Activated CD4-positive, CD25-positive, alpha-beta regulatory T cell treated with anti-CD3 and anti-CD28 coated beads, Interleukin-2, amount 50 U/mL, for 72 hours (primary cell): ENCODE measurements around the gene KNDC1.
"Not testable (repeated sequence)": the region's sequence is repeated elsewhere in the genome, so short reads cannot be mapped to it uniquely, and the experiment has no call there.

Experiments
- DNase-seq: peaks from one replicate; pipeline ENCODE4 v3.0.0; 2021

The KNDC1 gene

DNA sequence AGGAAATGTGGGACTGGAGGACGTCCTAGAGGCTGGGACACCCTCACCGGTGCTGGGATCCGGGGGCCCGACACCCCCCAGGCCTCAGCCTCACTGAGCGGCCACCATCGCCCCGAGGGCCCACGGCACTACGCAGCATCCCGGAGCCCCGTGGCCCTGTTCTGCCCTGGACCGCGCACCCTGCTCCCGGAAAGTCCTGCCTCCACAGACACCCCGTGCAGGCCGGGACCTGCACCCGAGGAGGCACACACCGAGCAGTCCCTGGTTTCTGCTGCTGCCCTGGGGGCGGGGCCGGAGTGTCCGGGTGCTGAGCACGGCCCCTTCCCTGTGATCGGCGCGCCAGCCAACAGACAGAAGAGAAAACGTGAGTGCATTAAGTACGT is 18.1 kb upstream of the KNDC1 start:
- DNase-seq = no peak

DNA sequence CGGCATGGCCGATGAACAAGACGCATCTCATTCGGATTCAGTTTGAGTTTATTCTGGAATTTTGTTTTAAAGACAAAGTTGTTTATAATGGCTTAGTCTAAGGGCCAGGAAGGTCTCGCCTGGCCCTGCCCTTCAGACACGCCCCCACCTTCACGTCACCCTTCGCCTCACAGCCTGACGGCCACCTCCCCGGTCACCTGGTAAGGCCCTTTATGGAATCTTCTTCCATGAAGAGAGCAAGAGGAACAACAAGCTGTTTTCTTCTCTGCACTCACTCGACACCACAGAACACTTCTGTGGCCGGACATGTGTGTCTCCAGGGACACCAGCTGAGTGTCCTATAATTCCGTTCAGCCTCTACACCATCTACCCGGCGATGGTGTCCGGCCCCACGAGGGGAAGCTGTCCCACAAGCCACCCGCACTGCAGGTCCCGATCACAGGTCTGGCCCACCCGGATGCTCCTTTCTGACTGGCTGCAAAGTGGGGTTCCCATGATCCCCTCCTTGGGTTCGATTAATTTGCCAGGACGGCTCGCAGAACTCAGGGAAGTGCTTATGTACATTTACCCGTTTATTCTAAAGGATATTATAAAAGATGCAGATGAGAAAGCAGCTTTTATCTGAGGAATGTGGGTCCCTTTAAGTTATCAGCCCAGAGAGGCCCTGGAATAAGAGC is 17.4 kb upstream of the KNDC1 start:
- DNase-seq = no peak

DNA sequence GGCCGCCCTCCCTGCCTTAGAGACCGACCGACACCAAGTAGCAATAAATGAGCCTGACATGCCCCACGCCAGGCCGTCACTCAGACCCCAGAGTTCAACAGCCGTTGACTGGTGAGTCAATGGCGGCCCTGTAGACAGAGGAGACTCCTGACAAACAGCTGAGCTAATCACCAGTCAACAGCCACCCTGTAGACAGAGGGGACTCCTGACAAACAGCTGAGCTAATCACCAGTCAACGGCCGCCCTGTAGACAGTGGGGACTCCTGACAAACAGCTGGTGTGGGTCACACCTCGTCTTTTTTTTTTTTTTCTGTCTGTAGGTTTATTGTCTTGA is 16.9 kb upstream of the KNDC1 start:
- DNase-seq = no peak

DNA sequence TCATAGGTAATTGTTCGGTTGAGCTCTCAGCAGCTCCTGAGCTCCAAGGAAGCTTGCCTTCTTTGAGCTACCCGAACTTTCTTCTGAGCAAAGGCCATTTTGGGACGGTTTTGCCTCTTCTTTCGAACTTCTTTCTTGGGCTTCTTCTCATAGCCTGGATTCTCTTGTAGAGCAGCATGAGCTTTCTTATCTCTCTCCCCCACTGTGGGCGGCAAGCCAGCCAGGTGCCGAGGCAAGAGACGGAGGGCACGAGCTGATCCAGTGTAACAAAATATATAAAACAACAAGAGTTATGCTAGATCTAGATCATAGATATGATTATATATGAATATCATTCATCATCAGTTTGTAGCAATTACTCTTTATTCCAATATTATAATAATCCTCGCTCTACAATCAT is 16.5 kb upstream of the KNDC1 start:
- DNase-seq = no peak

DNA sequence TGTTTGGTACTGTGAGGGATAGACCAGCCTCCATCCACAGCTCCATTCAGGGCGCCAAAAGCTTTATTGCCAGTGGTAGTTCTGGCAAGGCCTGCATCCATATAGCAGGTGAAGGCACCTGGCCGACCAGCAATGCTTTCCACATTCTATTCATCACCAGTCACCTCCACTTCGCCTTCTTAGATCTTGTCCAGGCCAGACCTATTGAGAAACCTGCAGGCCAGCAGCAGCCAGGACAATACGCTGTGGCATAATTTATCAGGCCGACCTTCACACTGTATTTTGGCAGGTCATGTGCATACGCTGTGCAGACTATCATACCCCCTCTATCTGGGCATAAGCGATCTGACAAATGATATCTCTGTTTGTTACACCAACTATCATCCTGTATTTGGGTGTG is 15.2 kb upstream of the KNDC1 start:
- no peak for DNase-seq

DNA sequence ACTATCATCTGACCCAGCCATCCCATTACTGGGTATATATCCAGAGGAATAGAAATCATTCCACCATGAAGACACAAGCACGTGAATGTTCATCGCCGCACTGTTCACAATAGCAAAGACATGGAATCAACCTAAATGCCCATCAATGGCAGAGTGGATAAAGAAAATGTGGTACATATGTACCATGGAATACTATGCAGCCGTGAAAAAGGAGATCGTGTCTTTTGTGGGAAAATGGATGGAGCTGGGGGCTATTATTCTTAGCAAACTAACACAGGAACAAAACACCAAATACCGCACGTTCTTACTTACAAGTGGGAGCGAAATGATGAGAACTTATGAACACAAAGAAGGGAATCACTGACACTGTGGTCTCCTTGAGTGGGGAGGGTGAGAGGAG is 9.8 kb upstream of the KNDC1 start:
- no peak for DNase-seq

DNA sequence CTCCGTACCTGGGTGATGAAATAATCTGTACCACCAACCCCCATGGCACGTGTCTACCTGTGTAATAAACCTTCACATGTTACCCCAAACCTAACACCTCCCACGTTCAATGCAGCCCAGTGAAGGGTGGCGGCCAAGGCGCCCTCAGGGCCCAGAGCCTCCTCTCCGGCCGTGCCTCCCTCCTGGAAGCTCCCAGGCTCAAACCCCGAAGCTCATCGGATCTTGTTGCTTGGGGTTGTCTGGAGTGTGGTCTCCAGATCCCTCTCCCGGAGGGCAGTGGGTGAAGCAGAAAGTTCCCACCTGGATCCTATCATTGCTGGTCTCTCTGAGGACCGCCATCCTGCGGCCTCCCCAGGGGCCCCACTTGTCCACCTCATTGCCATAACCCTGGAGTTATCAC is 9.4 kb upstream of the KNDC1 start:
- DNase-seq = no peak

DNA sequence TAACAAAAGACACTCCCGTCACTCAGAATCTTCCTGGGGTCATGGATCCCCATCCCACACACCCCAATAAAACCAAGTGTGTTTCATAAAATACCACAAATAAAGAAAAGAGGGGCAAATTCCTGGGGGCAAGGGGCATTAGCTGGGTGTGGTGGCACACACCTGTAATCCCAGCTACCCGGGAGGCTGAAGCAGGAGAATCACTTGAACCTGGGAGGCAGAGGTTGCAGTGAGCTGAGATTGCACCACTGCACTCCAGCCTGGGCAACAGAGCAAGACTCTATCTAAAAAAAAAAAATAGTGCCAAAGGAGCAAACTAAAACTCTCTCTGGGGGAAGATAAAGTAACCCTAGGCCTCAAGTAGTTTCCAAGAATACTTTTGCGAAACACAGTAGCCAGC is 8.9 kb upstream of the KNDC1 start:
- not testable (repeated sequence) for DNase-seq

DNA sequence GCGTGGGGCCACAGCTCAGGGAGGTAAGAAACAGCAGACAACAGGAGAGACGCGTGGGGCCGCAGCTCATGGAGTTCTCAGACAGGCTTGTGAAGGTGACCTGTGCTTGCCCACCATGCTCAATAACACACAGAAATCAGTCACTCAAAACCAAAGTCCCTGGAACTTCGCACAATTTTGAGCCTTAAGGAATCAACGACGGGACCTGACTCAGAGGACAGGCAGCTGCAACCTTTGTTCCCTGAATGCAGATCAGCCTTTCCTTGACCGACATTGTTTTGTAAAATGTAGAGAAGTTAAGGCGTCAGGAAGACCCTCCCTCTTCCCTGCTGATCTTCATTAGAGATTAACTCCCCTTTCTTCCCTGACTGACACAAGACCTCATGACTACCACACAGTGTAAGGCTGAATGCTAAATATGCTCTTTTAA is 8.5 kb upstream of the KNDC1 start:
- no peak for DNase-seq

DNA sequence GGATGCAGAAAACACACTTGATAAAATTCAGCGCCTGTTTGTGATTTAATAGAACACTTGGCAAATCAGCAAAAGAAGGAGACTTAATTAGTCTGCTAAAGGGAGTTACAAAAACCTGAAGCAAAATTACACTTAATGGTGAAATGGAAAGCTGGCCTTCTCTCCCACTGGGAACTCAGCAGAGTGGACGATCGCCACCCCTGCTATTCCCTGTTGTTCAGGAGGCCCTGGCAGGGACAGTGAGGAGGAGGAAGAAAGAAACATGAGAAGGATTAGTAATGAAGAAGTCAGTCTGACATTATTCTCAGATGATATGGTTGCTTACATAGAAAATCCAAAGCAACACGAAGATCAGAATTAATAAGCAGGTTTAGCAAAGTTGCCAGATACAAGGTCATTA is 5.6 kb upstream of the KNDC1 start:
- DNase-seq = no peak

DNA sequence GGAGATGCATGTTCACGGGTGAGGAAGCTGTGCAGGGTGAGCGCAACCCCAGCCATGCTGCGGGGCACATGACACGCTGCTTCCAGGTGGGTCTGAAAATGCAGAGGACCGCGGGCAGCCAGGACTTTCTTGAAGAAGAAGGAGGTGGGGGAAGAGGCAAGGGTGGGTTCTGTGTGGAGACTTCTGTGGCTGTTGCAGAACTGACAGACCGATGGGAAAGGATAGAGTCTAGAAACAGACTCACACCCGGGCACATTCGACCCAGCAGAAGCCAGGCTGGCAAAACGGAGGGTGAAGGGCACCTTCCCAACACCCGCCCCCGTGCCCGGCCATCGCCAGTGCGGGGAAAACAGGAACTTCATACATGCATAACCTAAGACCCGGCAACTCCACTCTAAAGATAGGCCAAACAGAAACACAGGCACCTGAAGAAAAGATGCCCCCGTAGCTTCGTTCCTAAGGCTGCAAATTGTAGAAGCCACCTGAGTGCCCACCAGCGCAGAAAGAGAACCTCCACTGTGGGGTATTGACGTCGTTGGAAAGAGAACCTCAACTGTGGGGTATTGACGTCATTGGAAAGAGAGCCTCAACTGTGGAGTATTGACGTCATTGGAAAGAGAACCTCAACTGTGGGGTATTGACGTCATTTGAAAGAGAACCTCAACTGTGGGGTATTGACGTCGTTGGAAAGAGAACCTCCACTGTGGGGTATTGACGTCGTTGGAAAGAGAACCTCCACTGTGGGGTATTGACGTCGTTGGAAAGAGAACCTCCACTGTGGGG is 4.8 kb upstream of the KNDC1 start:
- no peak for DNase-seq

DNA sequence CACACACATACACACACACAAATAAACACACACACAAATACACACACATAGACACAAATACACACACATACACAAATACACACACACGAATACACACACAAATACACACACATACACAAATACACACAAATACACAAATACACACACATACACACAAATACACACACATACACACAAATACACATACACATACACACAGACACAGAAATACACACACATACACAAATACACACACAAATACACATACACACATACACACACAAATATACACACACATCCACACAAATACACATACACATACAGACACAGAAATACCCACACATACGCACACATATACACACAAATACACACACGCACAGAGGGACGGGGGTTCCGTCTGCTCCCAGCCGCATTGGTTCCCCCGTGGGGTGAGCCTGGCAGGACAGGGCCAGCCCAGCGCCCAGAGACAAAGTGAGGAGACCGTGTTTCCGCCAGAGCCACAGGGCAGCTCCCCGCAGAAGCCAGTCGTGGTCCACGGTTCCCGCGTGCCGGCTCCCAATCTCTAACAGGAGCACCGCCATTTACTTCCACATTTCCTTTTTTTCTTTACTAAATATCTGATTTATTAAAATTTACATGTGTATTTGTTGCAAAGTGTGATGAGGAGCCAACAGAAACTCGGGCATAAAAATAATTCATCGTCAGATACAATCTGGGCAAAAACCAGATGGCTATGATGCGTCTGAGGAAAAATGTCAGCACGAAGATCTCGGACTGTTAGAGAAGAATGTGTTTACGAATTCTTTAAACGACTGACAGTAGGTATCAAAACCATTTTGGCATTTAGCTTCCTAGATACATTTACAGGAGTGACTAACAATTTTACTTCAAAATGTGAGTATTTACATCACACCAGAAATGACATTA is 3.1 kb upstream of the KNDC1 start:
- no peak for DNase-seq

DNA sequence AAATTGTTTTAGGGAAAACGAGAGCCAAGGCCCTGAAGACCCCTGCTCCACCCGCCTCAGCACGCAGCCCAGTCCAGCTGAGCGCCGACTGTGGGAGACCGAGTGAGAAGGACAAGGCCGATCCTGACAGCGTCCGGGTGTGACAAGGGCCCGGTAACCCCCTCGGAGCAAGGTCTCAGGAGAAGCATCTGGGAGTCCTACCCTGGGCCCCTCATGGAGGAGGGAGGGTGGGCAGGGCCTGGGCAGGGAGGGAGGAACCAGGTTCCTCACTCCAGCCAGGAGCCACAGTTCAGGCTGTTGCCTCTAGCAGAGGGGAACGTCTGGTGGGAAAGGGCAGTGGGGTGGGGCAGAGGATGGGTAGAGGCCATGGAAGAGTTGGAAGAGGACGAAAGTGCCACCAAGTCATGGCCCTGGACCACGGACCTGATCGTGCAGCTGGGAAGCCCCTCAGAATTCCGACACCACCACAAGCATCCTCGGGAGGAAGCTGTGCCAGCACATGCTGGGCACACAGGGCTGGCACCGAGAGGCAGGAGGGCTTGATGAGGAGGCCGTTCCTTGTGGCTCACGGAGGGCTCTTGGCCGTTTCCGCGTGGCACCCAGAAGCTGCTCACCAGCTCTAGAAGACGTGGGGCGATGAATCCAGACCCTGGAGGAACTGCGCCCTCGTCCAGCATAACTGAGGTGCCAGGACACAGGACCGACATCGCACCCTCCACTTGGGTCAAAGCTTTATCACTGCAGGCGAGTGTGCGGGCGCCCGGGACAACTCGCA is 2.2 kb upstream of the KNDC1 start:
- DNase-seq = no peak

DNA sequence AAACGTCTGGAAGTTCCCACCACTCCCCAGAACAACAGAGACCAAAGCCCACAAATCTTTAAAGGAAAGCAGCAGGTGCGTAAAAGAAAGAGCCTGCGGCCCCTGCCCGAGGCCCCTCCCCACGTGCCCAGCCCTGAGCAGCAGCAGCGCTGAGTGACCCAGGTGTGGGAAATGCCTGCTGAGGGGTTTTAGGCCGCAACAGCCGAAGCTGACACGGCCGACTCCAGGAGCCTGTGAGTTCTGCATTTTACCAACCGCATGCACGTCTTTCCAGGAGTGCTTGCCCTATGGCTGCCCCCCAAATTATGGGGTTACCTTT is 1.6 kb upstream of the KNDC1 start:
- no peak for DNase-seq

DNA sequence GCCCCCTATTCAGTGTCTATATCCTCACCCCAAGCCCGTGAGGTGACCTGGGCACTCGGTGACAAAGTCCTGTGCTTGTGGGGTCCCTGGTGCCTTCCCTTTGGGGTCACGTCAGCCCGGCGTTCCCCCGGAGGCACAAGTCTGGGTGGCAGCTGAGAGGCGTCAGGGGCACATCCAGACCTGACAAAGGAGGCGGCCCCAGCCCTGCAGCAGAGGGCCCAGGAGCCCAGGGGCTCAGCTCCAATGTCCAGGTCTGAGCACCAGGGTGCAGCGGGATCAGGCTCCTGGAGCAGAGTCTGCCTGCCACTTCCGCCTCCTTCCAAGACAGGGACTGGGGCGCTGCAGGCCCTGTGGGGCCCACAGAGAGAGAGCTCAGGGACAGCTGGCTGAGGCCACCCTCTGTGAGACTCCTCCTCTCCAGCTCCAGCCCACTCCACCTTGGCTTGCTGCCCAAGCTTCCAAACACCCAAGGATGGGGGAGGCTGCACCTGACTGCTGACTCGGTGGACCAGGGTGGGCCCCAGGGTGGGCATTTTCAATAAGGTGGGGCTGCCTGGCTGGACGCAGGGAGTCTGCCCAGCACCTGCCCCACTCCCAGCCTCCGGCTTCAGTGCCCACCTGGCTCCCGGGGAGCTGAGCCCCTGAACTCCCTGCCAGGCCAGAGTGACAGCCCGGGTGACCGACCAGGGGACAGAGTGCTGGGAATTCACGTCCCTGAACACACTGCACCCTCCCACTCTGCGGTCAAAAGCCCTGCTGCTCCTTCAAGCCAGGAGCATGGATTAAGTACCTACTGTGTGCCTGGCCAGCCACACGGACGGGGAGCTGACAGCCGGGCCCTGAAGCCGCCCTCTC is 1.0 kb upstream of the KNDC1 start:
- DNase-seq = no peak

DNA sequence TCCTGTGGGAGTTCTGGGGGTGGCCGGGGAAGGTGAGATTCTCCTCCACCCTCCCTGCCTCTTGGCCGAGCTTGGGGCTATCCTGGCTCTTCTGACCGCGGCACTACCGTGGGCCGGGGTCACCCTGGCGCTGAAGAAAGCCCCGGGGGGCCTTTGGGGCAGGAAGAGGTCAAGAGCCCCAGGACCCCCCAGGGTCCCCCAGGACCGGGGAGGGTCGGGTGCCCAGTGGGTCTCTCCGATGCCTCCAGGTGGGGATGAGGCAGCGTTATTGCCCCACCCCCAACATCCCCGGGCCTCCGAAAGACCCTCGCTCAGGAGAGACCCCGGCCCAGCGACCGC is 439 bp upstream of the KNDC1 start:
- DNase-seq = no peak

DNA sequence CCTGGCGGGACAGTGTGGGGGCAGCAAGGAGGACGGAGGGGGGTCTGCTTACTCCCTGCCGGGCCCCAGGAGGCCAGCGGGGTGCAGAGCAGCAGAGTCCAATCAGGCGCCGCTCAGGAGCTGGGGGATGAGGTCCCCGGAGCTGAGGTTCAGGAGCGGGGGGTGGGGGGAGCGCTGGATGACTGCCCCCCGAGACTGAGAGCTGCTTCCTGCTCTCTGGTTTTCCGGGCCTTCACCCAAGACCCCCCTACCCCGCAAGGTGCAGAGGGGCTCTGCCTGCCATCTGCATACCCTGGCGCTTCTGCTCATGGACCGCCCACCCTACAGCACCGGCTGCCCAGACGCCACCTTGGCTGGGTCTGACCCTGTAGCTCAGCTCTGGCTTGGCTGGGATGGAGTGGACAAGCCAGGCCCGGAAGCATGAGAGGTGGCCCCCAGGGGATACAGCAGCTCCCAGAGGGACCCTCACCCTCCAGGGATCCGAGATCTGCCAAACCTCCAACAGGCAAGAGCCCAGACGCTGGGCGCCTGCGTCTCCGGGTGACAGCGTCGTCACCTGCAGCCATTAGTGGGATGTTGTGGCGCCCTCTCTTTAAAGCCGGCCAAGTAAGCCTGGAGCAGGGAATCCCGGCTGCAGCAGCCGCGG is 930 bp downstream of the KNDC1 start:
- no peak for DNase-seq

DNA sequence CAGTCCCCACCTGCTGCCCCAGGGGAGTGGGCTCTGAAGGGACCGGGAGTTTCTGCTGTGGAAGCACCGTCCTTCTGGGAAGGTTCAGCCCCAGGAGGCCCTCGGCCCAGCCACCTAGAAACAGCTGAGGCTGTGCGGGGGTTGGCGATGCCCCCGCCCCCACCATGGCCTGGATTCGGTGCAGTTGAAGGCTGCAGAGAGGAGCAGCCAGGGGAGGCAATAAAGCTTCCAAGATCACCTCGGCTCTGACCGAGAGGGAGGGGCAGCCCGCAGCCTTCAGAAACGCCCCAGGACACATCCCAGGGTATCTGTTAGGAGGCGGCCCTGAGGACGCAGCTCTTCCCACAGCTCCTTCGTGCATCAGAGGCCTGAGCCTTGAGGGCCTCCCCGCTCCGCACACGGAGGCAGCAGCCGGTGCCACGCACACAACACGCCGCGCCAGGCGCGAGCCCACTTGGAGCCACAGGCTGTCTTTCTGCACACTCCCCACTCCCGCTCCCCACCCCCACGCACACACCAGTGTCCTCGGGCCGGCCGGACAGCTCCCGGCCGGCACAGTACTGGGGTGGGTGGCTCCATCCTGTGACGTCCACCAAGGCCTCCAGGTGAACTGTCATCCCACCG is 1.6 kb downstream of the KNDC1 start:
- DNase-seq = no peak

DNA sequence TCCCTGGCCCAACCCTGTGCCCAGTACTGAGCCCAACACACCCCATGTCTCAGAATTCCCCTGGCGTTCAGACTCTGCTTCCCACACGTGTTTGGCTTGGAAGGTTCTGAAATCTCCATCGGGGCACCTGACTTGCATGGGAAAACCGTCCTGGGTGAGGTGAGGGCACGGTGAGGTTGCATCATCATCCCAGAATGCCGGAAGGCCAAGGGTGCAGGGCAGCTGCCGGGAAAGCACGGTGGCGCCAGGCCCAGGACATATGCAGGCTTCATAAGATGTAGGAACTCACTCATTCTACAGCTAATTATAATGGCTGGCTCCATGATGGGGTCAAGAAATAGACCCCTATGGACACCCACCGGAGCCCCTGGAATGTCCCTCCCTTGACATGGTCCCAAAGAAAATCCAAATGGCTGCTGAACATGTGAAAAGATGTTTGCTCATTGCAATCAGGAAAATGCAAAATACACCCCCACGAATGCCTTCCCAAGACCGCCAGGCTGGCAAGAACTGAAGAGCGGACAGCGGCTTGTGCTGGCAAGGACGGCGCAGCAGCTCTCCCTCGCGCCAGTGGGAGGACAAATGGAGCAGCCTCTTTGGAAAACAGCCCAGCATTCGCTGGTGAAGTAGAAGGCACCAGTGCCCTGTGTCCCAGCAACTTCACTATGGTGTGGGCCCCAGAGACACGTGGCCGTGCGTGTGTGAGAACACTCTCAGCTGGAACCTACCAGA is 2.3 kb downstream of the KNDC1 start:
- no peak for DNase-seq
